Measurements from ENCODE around the gene HAP1.

HAP1 gene

DNA sequence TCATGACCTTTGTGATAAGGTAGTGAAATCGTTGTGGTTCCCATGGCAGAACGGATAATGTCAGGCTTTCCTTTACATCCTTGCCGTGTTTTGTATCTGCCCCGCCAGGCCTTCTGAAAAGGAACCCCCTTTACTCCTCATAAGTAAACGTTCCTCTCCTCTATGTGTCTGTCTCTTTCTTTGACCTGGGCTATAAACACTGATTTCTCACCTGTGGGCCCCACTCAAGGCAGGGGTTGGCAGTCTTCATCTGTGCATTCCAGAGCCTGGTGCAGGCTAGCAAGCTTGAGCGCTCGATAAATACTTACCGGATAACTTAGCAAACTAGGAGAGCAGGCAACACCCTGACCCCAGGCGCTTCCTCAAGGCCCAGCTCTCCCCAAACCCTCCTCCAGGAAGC is 7.3 kb upstream of the HAP1 start:
- TF ChIP-seq ZNF274 (IDR thresholded peaks at IDR 0.05; ENCODE audit: low read depth, low read length) = no peak
- H3K4me3 ChIP-seq (ENCODE audit: low read length) = no peak overlapping the region

DNA sequence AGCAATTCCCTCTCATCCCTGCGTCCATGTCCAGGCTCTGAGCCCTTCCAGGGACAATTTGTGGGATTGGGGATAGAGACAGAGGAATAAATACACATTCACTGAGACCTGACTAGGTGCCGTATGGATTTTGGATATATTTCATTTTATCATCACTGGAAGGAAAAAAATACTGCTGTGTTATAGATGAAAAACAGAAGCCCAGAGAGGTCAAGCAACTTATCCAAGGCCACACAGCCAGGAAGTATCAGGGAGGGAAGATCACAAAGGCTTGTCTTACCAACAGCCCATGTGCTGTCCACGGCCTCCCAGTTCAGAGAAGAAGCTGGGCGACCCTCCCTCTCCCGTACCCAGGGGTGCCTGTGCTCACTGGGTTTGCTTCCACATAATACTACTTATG is 6.1 kb upstream of the HAP1 start:
- no peak for TF ChIP-seq ZNF274 (IDR thresholded peaks at IDR 0.05; ENCODE audit: low read depth, low read length)
- no peak overlapping the region for H3K4me3 ChIP-seq (ENCODE audit: low read length)

DNA sequence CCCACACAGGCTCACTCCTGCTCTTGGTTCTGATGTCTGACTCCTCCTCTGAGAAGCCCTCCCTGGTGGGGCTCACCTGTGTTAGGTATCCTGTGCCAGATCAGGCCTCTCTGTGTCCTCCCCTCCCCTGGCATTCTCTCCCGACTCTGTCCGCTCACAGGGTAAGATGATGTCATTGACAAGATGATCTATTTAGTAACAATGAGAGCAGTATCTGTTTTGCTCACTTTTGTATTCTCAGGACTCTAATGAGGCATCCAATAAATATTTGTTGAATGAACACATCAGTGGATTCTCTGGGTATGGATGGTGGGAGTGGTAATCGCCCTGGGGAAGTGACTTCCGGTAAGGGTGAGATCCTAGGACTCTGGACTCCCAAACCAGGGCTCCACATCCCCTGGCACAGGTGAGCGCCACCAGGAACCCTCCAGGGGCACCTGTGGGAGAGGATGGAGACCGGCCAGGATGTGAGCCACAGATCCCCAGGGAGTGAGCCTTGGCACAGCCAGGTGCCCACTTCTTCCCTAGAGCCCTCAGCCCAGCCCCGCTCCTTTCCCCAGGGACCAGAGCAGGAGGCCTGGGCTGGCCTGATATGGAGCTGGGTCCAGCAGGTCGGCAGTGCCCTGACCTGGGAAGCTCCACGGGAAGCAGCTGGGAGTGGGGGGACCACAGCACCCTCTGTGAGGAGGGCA is 5.4 kb upstream of the HAP1 start:
- no peak for TF ChIP-seq ZNF274 (IDR thresholded peaks at IDR 0.05; ENCODE audit: low read depth, low read length)
- H3K4me3 ChIP-seq (ENCODE audit: low read length) = no peak overlapping the region

DNA sequence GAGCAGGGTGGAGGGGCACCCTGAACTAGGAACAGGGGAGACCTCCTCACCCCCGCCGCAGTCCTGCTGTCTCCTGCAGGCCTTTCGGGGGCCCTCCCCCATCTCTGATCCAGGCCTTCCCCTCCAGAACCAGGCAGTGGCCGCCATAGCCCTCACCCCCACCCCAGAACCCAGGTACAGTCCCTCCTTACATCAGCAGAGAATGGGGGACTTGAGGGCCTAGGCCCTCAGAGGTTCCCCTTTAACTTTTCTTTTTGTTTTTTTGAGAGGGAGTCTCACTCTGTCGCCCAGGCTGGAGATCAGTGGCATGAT is 4.3 kb upstream of the HAP1 start:
- H3K4me3 ChIP-seq (ENCODE audit: low read length) = no peak overlapping the region
- TF ChIP-seq ZNF274 (IDR thresholded peaks at IDR 0.05; ENCODE audit: low read depth, low read length) = no peak

DNA sequence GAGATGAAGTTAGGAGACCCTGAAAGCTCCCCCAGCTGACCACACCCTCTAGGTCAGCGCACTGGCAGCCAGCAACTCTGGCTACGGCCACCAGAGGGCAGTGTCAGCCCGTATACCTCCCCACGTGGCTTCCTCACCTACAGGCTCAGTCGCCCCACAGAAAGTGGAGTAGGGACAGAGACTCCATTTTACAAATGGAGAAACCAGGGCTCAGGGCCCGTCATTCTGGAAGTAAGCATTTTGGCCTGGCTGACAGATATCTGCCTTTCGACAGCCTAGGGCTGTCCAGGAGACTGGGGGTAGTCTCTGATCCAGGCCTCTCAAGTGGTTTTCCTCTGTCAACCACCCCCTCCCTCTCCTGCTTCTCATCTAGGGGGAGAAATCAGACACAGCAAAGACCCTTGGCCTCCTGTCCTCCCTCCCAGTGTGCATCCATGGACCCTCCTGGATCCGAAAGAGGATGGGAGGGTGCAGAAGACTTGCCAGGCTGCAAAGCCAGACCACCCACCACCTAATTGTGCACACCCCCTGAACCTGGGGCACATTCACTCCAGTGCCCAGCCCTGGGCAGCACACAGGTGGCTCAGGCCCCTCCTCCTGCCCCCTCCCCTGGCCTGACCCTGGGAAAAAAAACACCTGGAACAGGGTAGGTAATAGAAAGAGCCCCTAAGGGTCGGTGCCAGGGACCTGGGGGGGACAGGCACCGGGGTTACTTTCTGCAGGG is 3.8 kb upstream of the HAP1 start:
- no peak overlapping the region for H3K4me3 ChIP-seq (ENCODE audit: low read length)
- TF ChIP-seq ZNF274 (IDR thresholded peaks at IDR 0.05; ENCODE audit: low read depth, low read length) = no peak

DNA sequence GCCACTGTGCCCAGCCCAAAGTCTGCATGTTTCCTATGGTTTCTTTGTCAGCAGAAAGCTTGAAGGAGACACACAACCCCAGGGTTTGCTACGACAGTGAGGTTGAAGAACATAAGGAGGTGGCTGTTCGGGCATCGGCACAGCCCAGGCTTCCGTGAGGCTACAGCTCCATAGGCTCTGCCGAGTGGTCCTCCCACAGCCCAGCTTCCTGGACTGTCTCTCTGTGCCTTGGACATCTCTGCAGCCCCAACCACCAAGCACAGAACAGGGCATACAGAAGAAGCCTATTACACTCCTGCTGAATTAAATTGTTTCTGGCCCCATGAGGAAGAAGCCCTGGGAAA is 3.2 kb upstream of the HAP1 start:
- H3K4me3 ChIP-seq (ENCODE audit: low read length) = no peak overlapping the region
- TF ChIP-seq ZNF274 (IDR thresholded peaks at IDR 0.05; ENCODE audit: low read depth, low read length) = no peak

DNA sequence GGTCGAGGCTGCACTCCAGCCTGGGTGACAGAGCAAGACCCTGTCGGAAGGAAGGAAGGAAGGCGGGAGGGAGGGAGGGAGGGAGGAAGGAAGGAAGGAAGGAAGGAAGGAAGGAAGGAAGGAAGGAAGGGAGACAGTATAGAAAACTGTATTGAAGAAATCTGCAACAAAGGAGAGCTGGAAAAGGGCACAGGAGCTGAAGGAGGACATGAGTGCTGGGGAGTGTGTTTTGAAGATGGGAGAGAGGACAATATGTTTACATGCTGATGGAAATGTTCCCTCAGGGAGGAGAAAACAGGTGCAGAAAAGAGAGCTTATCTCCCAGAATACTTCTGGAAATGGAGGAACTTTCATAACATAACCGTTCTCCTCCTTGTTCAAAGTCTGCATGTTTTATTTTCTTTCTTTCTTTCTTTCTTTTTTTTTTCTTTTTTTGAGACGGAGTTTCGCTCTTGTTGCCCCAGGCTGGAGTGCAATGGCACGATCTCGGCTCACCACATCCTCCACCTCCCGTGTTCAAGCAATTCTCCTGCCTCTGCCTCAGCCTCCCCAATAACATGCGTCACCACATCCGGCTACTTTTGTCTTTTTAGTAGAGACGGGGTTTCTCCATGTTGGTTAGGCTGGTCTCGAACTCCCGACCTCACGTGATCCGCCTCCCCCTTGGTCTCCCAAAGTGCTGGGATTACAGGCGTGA is 2.7 kb upstream of the HAP1 start:
- H3K4me3 ChIP-seq (ENCODE audit: low read length) = no peak overlapping the region
- no peak for TF ChIP-seq ZNF274 (IDR thresholded peaks at IDR 0.05; ENCODE audit: low read depth, low read length)

DNA sequence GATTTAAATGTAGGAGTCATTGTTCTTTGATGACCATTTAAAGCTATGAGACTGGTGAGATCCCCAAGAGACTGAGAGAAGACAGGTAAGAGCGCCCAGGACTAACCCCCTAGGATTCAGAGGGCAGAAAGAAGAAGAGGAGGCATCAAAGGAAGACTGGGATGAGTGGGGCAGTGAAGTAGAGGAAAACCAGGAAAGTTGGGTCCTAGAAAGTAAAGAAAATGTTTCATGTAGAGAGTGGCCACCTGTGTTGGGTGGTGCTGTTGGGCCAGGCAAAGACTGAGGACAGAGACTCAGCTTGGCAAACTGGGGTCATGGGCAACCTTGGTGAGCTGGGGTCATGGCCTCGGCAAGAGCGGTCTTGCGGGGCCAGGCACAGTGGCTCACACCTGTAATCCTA is 1.3 kb upstream of the HAP1 start:
- TF ChIP-seq ZNF274 (IDR thresholded peaks at IDR 0.05; ENCODE audit: low read depth, low read length) = no peak
- H3K4me3 ChIP-seq (ENCODE audit: low read length) = no peak overlapping the region

DNA sequence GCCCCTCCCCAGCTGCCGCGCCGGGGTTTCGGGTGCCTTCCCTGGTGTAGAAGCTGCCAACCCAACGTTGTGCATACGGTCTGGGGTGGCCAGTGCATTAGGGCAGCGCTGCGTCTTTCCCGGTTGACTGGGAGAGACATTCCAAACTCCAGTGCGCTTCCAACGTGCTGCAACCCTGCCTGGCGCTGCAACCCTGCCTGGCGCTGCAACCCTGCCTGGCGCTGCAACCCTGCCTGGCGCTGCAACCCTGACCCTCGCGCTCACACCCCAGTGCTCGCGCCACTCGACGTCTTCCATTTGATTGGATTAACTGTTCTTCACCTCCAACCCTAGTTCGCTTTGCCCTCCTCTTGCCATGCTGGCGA is 488 bp upstream of the HAP1 start:
- no peak for TF ChIP-seq ZNF274 (IDR thresholded peaks at IDR 0.05; ENCODE audit: low read depth, low read length)
- H3K4me3 ChIP-seq (ENCODE audit: low read length) = no peak overlapping the region

DNA sequence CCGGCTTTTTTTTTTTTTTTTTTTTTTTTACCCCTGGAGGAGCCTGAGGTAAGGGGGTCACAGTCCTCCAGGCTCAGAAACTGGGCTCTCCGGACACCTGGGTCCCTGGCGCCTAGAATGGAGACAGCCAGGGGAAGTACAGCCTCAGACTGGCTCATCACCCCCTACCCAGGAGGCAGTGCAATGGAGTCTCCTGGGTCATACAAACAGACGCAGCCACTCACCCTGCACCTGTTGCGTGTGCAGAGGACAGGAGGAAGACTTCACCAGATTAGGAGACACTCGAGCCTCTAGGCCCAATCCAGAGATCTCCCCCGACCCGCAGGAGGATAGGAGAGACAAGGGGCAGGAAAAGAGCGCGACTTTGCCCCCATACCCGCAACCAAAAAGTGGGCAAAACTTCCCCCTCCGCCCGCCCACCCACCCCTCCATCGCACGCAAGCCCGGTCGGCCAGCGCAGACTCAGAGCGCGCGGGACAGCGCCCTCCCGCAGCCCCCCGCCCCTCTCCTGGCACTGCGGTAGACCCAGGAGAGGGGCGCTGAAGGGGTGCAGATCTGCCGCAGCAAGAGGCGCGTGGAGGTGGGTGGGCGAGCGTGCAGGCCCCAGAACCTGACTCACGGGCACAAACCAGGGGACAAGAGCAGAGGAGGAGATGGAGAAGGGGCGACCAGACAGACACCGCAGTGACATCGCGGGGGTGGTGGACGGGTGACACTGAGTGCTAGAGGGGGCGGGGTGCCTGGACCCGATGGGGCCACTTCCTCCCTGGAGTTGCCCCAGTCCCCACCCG is 900 bp downstream of the HAP1 start:
- TF ChIP-seq ZNF274 (IDR thresholded peaks at IDR 0.05; ENCODE audit: low read depth, low read length) = no peak
- no peak overlapping the region for H3K4me3 ChIP-seq (ENCODE audit: low read length)

DNA sequence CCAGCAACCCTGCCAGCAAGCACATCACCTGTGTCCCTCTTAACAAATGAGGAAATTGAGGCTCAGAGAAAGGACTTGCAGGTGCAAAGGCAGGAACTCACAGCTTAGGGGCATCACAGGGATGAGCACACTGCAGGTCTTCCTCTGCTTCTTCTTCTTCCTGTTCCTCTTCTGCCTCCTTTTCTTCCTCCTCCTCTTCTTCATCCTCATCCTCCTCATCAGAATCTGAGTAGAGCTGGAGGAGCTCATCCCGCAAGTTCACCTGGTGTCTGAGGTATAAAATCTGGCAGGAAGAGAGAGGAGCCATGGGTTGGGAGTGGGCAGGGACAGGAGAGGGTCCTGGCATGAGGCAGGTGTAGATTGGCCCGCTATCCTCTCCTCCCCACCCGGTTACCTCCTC is 2.6 kb downstream of the HAP1 start:
- TF ChIP-seq ZNF274 (IDR thresholded peaks at IDR 0.05; ENCODE audit: low read depth, low read length) = no peak
- no peak overlapping the region for H3K4me3 ChIP-seq (ENCODE audit: low read length)

DNA sequence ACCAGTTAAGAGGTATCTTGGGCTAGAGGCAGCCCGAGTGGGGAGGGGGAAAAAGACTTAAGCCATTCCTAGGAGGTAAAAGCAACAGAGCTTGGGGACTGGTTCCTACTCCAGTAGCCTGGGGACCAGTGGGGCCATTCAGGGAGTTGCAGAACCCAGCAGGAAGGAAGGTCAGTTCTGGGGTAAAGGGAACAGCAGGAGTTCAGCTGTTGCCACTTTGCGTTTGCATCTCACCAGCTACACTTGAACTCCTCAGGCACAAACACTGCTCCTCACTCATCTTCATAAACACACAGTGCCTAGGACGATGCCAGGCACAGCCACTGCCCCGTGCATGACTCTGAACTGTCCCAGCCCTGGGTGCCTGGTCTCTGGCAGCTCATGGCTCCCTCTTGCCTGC is 4.0 kb downstream of the HAP1 start:
- H3K4me3 ChIP-seq (ENCODE audit: low read length) = no peak overlapping the region
- no peak for TF ChIP-seq ZNF274 (IDR thresholded peaks at IDR 0.05; ENCODE audit: low read depth, low read length)

DNA sequence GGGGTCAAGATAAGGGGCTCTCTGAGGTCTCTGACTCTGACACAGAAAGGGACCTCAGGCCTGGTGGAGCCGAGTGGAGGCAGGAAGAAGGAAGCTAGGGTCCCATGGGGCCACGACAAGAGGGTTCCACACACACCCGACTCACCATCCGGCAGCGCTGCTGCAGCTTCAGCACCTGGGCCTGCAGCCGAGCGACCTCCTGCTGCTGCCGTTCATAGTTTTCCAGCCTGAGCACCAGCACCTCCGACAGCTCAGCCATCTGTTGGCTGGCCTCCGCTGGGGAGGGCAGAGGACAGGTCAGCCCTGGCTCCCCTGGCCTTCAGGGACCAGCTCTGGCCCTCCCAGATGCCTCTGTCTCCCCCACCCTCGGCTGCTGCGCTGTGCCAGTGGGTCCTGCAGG is 6.4 kb downstream of the HAP1 start:
- H3K4me3 ChIP-seq (ENCODE audit: low read length) = no peak overlapping the region
- TF ChIP-seq ZNF274 (IDR thresholded peaks at IDR 0.05; ENCODE audit: low read depth, low read length) = no peak

DNA sequence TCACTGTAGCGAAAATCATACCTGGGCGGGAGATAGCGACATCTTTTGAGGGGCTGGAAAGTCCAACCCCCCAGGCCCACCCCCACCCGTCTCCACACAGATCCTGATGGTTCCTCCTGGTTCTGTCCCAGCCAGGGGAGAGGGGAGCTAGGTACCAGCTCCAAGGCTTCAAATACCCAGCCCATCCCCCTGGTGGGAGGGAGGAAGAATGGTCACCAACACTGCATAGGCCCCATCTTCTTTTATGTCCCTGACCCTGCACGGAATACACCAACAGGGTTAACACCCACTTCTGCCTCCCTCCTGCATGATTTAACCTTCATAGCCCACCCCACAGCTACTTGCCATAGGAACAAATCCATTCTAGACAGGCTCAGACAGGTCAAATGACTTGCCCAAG is 9.3 kb downstream of the HAP1 start:
- no peak overlapping the region for H3K4me3 ChIP-seq (ENCODE audit: low read length)
- no peak for TF ChIP-seq ZNF274 (IDR thresholded peaks at IDR 0.05; ENCODE audit: low read depth, low read length)

Data from GM08714 (cell line).